Activated CD8-positive, alpha-beta memory T cell treated with anti-CD3 and anti-CD28 coated beads for 1 hour (primary cell): ENCODE results near the gene SERPINI2.
"Not testable (repeated sequence)": the region's sequence is repeated elsewhere in the genome, so short reads cannot be mapped to it uniquely, and the experiment has no call there.

Experiments used
- DNase-seq, 2 donors: peaks; one replicate each; pipeline ENCODE4 v3.0.0-alpha.2; 2020; ENCODE audit warnings: low read depth in 1 of 2; ENCODE audit errors: extremely low read depth in 1 of 2

The SERPINI2 gene

DNA sequence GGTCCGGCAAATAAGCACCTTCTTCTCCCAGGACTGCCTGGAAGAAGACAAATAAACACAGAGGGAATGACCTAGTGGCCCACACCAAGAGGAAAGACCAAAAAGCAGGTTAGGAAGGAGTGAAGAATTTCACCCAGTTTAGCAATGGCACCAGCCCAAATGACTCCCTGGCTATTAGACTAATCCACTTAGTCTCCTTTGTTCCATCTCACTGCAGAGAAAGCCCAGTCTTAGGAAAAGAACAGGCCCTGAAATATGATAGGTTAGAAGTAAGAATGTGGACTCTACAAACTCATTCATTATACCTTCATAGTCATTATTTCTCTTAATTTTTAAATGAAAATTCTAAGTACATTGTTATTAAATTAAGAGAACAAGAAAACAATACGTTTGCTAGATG, 23.2 kb downstream of the SERPINI2 start:
- no peak for DNase-seq

GRCh38 chr3:167450195-167450594, 23.6 kb downstream of the SERPINI2 start:
- no peak for DNase-seq

DNA sequence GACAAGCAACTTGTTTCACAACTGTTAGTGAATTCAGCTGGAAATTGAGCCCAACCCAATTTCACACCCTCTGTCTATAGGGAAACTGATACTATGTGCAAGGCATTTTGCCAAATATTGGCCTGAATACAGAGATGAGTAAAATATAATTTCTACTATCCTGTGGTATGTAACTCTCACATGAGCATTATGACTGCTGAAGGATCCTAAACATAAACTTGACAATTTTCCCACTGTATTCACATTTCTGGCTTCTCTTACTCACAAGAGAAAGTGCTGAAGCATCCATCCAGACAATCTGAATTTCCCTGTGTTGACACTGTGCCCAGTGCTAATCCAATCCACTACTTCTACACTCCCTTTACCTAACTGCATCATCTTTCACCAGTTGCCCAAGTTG, 28.4 kb downstream of the SERPINI2 start:
- no peak for DNase-seq

GRCh38 chr3:167441256-167441655, 32.6 kb downstream of the SERPINI2 start:
- DNase-seq = no peak

DNA sequence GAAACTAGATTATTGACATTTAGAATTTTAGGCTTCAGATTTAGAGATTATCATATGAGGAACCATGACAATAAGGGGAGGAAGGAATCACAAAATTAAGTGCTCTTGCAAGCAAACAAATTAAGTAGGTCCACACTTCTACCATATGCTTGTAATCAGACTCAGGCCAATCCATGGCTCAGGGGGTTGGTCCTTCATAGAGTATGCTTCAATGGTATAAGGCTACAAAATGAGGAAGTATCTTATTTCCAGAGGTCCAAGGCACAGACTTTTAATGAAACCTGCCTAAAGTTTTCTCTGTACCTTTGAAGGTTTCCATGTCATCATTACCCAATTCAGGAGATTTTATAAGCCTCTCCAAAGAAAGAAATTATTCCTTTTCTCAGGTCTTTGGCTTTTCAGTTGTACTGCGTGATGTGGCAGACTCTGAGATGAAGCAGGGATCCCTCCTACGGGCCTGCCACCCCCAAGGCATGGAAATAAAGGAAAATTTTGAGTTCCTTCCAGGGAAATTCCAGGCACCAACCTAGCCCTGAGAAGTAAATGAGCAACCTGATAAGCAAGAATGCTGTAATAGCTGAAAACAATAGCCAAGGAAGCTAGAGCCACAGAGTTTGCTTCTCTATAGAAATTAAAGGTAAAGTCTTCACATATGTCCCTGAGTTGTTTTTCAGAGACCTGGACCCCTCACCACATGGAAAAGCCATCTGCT, 36.3 kb downstream of the SERPINI2 start:
- DNase-seq = no peak

GRCh38 chr3:167426962-167427361, 46.9 kb downstream of the SERPINI2 start:
- DNase-seq = not testable (repeated sequence)

DNA sequence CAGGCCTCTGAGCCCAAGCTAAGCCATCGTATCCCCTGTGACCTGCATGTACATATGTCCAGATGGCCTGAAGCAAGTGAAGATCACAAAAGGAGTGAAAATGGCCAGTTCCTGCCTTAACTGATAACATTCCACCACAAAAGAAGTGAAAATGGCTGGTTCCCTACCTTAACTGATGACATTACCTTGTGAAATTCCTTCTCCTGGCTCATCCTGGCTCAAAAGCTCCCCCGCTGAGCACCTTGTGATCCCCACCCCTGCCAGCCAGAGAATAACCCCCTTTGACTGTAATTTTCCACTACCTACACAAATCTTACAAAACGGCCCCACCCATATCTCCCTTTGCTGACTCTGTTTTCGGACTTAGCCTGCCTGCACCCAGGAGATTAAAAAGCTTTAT, 51.4 kb downstream of the SERPINI2 start:
- DNase-seq = not testable (repeated sequence)

GRCh38 chr3:167409611-167410010, 64.2 kb downstream of the SERPINI2 start:
- no peak for DNase-seq

GRCh38 chr3:167406876-167407492, 66.9 kb downstream of the SERPINI2 start:
- no peak for DNase-seq

DNA sequence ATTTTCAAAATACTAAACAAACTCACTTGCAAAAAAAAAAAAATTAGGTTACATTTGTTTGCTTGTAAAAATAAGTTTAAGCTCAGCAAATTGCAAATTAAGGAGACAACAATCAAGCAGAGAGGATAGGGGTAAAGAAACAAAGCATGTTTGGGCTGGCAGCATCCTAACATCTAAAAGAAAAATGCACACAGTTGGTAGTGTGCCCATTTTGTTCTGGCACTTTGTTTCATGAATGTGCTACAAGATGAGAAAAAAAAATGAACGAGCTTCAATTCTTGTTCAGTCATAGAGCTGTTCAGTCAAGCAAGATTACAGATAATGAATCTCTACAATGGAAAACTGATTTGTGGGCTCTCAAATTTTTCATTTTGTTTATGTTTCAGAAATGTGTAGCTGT, 76.0 kb downstream of the SERPINI2 start:
- no peak for DNase-seq

GRCh38 chr3:167396075-167396474, 77.8 kb downstream of the SERPINI2 start:
- DNase-seq = no peak

DNA sequence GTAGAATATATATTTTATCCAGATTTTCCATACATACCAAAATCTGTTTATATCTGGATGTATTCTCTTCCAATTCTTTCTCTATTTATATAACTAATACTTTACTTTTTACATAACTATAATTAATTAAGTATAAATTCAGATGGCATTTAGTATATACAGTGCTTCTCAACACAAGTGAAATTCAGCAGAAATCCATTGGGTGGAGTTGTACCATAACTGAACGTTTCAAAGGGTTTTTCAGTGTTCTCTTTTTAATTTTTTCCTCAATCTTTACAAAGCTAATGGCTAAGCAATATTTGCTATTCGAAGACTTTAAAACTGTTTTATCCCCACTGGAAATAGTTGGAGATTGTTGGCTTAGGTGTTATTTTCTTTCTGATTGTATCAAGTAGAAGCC, 79.8 kb downstream of the SERPINI2 start:
- DNase-seq = no peak
